HG03439 (cell line): ENCODE data around the gene MIB2.

Source experiments
- ATAC-seq: cut with Tn5 transposase; IDR thresholded peaks from one replicate; pipeline ENCODE4 v1.9.1; 2021; ENCODE audit warnings: mild to moderate bottlenecking, moderate library complexity; ENCODE audit not compliant: unreplicated experiment

MIB2 gene

DNA sequence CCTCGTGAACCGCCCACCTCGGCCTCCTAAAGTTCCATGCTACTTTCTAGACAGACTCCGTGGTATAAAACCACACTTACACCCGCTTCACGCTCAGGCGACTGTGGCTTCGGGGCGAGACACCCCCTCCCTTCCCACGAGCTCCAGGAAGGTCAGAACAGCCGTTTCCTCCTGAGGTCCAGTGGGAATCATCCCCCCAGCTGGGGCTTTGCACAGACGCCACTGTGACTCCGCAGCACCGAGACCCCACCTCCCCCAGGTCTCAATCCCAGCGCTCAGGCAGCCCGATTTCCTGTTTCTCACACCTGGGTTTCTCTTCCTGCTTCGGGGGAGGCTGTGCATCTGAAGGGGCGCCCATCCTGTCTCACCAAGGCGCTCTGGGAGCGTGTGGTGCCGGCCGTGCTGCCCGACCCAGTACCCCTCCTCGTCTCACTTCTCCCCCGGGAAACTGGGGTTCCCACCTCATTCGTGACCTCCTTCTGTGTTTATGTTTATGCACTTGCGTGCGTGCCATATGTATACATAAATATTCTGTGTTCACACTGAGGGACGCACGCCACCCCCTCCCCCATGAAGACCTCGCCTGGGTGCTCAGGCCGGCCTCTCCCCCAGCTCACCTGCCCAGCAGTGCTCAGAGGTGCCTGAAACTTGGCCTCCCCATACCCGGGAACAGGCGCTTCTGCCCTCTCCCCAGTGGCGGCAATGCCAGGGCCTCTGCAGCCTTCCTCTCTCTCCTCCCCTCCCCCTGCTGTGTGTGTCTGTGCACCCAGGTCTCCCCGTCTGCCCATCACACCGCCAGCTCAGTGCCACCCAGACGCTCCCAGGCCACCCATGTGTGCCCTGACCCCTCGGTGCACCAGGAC, 62.6 kb downstream of the MIB2 start:
- no peak for ATAC-seq

DNA sequence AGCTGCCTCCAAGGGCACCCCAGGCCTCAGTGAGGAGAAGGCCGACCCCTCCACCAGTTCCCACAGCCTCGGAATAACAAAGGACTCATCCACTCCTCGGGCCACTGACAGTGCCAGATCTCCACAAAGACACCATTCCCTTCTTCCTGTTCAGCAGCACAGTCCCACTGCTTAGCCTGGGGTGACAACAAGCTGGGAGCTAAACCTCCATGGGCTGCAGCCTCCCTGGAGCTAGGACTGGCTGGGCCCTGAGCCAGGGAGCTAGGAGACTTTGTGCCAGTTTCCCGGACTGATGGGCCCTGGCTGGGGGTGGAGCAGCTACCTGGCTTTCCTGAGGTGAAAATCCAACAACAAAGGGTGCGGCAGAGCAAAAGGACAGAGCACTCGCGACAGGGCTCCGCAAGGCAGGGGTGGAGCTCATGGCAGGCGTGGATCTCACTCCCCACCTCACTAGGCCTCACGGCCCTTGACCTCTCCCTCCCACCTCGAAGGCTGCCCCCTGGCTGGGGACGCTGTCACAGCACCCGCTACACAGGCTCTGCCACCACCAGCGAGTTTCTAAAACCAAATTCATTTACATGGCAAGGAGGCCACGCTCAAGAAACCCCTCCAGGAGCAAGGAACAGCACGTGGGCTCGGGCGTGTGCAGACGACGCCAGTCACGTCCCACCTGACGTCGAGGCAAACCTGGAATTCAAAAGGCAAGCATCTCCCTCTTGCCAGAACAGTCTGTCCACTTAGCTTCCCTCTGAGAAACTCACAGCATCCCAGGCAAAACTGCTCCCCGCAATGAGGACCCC, 63.5 kb downstream of the MIB2 start:
- ATAC-seq, result no peak
